ENCODE results near the gene ALK. TPM values are rescaled to one million over a fixed set of nuclear protein-coding genes. Genes with fewer than 3 reads are reported as not detected.
A peak's percentile ranks its signal among the peaks of the same experiment; 100 is the strongest.

Gene ALK
- under 1 TPM in 1 of 2 donors, not detected in 1; 0.19 TPM for total RNA-seq

DNA sequence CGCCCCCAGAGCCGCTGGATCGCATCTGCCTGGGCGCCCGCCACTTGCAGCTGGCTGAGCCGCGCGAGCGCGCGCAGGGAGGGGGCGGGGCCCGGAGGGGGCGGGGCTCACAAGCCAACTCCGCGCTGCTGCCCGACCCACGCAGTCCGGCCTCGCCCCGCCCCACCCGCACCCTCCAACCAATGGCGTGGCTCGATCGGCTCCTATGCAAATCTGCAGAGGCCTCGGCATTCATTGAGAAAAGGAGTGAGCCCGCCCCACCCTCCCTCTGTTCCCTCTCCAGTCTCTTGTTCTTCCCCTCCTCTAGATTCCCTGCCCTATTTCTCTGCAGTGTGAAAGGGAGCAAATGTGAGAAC is at the start of gene ALK:
TSS of gene ALK (minus strand) at position 27 of the 356 bp plus-strand sequence. CDS start 927 bp downstream, outside the sequence.
- Histone ChIP-seq H3K9me3 (no peaks in the 10 kb centered on the region), H3K36me3 (no peaks in the 10 kb centered on the region), H3K27ac (no peak within 1 kb of the TSS), H3K4me1 (peaks cover 8% of the 10 kb centered on the region), H3K27me3 (peaks cover 33% of the 10 kb centered on the region), H3K9ac (ENCODE audit: low read depth in 2 of 2, low read length in 2 of 2) (no peak within 1 kb of the TSS), H3K4me3 (peak within 1 kb of the TSS; percentile 23)
- intact Hi-C loops (cut with DNase I): loop anchor here (5.0 kb wide), 1 partner anchor 151 kb away; no protein-coding TSS in a partner anchor
- DNase-seq: peak; percentile 72
- TF ChIP-seq, protein P1, sequence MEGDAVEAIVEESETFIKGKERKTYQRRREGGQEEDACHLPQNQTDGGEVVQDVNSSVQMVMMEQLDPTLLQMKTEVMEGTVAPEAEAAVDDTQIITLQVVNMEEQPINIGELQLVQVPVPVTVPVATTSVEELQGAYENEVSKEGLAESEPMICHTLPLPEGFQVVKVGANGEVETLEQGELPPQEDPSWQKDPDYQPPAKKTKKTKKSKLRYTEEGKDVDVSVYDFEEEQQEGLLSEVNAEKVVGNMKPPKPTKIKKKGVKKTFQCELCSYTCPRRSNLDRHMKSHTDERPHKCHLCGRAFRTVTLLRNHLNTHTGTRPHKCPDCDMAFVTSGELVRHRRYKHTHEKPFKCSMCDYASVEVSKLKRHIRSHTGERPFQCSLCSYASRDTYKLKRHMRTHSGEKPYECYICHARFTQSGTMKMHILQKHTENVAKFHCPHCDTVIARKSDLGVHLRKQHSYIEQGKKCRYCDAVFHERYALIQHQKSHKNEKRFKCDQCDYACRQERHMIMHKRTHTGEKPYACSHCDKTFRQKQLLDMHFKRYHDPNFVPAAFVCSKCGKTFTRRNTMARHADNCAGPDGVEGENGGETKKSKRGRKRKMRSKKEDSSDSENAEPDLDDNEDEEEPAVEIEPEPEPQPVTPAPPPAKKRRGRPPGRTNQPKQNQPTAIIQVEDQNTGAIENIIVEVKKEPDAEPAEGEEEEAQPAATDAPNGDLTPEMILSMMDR (IDR thresholded peaks at IDR 0.05): no peak

DNA sequence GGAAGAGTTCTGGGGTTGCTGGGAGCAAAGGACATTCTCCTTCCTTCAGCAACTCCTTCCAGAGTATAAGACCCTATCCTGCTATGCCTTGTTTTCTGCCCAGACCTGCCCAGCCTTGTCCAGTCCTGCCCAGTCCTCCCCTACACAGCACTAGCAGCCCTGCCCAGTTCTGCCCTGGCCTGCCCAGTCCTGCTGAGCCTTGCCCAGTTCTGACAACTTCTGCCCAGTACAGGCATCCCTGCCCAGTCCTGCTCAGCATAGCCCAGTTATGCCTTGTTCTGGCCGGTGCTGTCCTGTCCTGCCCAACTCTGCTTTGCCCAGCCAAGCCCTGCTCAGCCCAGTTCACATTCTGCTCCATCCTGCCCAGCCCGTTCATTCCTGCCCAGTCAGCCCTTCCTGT is 44.9 kb upstream of the ALK start:
- Histone ChIP-seq H3K36me3 (no peaks in the 10 kb centered on the region), H3K9me3 (no peaks in the 10 kb centered on the region), H3K4me3 (no peak overlapping the region), H3K27ac (no peak overlapping the region), H3K4me1 (no peaks in the 10 kb centered on the region), H3K27me3 (no peaks in the 10 kb centered on the region), H3K9ac (ENCODE audit: low read depth in 2 of 2, low read length in 2 of 2) (no peak overlapping the region)
- no peak for DNase-seq
- TF ChIP-seq, protein P1 (IDR thresholded peaks at IDR 0.05): no peak
- intact Hi-C loops (cut with DNase I): no loop called here

DNA sequence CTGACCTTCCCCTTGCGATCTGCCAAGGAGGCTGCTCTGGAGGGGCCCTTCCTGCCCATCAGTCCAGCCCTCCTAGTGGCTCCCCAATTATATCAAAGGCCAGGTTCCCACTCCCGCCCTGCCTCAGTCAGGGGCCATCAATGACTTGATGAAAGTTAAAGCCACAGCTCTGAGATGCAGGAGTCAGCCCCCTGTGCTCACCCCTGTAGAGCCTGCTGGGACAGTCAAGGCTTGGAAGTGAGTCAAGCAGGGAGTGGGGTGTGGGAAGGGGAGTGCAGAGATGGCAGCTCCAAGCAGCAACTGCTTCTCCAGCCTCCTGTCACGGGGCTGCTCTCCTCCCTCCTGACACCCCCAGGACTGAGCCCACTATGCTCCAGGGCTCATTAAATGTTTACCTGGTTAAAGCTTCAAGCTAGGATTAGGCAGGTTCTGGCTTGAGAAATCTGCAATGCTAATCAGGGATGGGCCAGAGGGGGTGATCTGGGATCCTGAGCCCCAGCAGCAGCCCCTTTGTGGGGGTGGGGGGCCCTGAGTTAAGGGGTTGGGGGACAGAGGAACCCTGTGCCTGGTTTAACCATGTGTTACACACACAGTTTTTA is 42.7 kb upstream of the ALK start:
- H3K9me3 ChIP-seq: no peaks in the 10 kb centered on the region
- TF ChIP-seq, protein P1 (IDR thresholded peaks at IDR 0.05): no peak
- no peak overlapping the region for H3K27ac ChIP-seq
- no peak overlapping the region for H3K9ac ChIP-seq (ENCODE audit: low read depth in 2 of 2, low read length in 2 of 2)
- no peaks in the 10 kb centered on the region for H3K27me3 ChIP-seq
- H3K4me3 ChIP-seq: no peak overlapping the region
- no peaks in the 10 kb centered on the region for H3K36me3 ChIP-seq
- intact Hi-C loops (cut with DNase I): no loop called here
- no peaks in the 10 kb centered on the region for H3K4me1 ChIP-seq
- DNase-seq: no peak

DNA sequence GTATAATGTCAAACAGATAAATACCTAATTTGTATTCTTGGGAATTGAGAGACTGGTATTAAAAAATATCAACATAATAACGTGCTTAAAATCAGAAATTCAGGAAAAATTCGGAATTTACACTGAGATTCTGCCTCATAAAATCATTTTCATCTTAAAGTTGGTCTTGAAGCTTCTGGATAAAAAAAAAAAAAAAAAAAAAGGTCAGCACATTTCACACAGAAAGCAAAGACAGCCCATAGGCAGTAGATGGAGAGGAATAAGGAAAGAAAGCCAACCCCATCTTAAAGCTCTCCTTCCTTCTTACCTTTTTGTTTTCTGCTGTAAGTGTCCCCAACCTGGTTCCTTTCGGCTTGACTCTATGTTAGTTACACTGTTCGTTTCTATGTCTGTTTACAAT is 41.5 kb upstream of the ALK start:
- intact Hi-C loops (cut with DNase I): no loop called here
- Histone ChIP-seq H3K27me3 (no peaks in the 10 kb centered on the region), H3K36me3 (no peaks in the 10 kb centered on the region), H3K27ac (no peak overlapping the region), H3K4me1 (no peaks in the 10 kb centered on the region), H3K9me3 (no peaks in the 10 kb centered on the region), H3K4me3 (no peak overlapping the region), H3K9ac (ENCODE audit: low read depth in 2 of 2, low read length in 2 of 2) (no peak overlapping the region)
- no peak for DNase-seq
- TF ChIP-seq, protein P1 (IDR thresholded peaks at IDR 0.05): no peak

DNA sequence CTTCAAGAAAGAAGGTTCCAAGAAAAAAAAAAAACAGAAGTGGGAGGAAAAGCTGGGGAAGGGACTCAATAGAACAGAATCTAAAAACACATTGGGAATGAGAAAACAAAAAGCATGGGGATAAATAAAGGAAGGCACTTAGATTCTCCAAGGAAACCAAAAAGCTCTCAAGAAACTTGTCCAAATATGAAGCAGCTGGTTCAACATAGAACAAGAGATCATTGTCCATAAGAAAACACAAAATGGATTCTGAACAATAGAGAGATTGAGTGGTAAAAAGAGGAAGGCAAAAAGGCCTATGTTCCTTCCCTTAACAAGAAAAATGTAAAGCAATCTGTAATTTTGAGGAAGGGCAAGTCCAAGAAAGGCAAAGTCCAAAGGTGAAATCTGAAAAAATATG is 32.9 kb upstream of the ALK start:
- intact Hi-C loops (cut with DNase I): no loop called here
- Histone ChIP-seq H3K4me3 (no peak overlapping the region), H3K27ac (no peak overlapping the region), H3K4me1 (no peaks in the 10 kb centered on the region), H3K9me3 (no peaks in the 10 kb centered on the region), H3K36me3 (no peaks in the 10 kb centered on the region), H3K27me3 (no peaks in the 10 kb centered on the region), H3K9ac (ENCODE audit: low read depth in 2 of 2, low read length in 2 of 2) (no peak overlapping the region)
- TF ChIP-seq, protein P1 (IDR thresholded peaks at IDR 0.05): no peak
- no peak for DNase-seq

All from colonic mucosa (tissue), 4 donors.